Lower lobe of right lung (tissue), 2 donors: ENCODE measurements around the gene IL23R. TPM values are rescaled to one million over a fixed set of nuclear protein-coding genes. Genes with fewer than 3 reads are reported as not detected.

ENCODE experiments used
- ATAC-seq, 2 donors: fragments of 200-7000 bp; cut with Tn5 transposase; one replicate each; pipeline ENCODE4 v1.9.1; 2020 to 2022; ENCODE audit warnings: mild to moderate bottlenecking in 2 of 2, moderate library complexity in 2 of 2
- DNase-seq: peaks from one replicate; pipeline ENCODE4 v3.0.0-alpha.2; 2020
- H3K27ac ChIP-seq: fragments of 200-600 bp; one replicate; pipeline ENCODE4 v1.8.0; 2022
- H3K27me3 ChIP-seq: fragments of 200-600 bp; one replicate; pipeline ENCODE4 v1.8.0; 2022; ENCODE audit warnings: low read depth
- H3K36me3 ChIP-seq: fragments of 200-600 bp; one replicate; pipeline ENCODE4 v1.8.0; 2022; ENCODE audit warnings: mild to moderate bottlenecking
- H3K4me1 ChIP-seq: fragments of 200-600 bp; one replicate; pipeline ENCODE4 v1.8.0; 2022
- H3K4me3 ChIP-seq: fragments of 200-600 bp; one replicate; pipeline ENCODE4 v1.8.0; 2022; ENCODE audit warnings: mild to moderate bottlenecking
- H3K9me3 ChIP-seq: fragments of 200-600 bp; one replicate; pipeline ENCODE4 v1.8.0; 2022
- intact Hi-C: fragments of 100-400 bp; cut with DNase I; formaldehyde crosslinking; loops from one replicate; pipeline ENCODE4 v1.11.0; 2022
- total RNA-seq: library from RNA; stranded (reverse); fragmentation: NEBNext Ultra II Directional; extraction: Animal tissue kit (Norgen Biotek cat#: 25700); gene quantifications from one replicate; pipeline ENCODE4 v1.2.1, GENCODE V29; 2021
- TF ChIP-seq, protein P1 (sequence below): fragments of 200-600 bp; IDR thresholded peaks from one replicate; pipeline ENCODE4 v1.8.0; 2022; ENCODE audit warnings: antibody characterized with exemption, mild to moderate bottlenecking
- donor health status: DM: no; HTN: yes; CAD: no; lungs with severe emphysema.

The IL23R gene
- total RNA-seq, 1 donor from 2014 or later: 0.18 TPM

DNA sequence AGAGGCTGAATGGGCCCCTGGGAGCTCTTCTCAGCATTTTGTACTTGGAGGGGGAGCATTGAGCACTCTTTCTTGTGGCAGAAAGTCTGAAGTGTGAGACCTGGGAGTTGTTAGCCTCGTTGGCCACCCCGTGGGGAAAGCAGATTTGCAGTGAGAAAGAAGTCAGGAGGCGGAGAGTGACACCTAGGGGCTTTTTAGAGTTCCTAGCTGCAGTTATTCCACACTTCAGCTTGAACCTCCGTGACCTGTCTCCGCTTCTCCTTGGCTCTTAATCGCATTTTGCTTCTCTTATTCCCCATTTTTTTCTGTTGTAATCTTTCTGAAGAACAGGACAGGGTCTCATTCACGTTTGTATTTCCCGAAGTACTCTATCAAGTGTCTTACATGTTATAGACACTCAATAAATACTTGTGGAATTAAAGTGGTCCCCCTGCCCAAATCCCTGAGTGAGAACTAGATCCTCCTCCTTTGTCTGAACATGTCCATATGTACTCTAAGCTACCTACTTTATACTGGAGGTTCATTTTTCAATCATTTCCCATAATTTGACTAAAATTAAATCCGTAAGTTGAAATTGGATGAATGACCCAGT lies 17.0 kb upstream of the IL23R start:
- ATAC-seq (peak; percentile 88 to 92), DNase-seq (no peak)
- Histone ChIP-seq H3K27me3 (no peaks in the 10 kb centered on the region), H3K9me3 (no peaks in the 10 kb centered on the region), H3K4me1 (peaks cover 10% of the 10 kb centered on the region), H3K36me3 (no peaks in the 10 kb centered on the region), H3K4me3 (no peak overlapping the region), H3K27ac (no peak overlapping the region)
- TF ChIP-seq, protein P1, sequence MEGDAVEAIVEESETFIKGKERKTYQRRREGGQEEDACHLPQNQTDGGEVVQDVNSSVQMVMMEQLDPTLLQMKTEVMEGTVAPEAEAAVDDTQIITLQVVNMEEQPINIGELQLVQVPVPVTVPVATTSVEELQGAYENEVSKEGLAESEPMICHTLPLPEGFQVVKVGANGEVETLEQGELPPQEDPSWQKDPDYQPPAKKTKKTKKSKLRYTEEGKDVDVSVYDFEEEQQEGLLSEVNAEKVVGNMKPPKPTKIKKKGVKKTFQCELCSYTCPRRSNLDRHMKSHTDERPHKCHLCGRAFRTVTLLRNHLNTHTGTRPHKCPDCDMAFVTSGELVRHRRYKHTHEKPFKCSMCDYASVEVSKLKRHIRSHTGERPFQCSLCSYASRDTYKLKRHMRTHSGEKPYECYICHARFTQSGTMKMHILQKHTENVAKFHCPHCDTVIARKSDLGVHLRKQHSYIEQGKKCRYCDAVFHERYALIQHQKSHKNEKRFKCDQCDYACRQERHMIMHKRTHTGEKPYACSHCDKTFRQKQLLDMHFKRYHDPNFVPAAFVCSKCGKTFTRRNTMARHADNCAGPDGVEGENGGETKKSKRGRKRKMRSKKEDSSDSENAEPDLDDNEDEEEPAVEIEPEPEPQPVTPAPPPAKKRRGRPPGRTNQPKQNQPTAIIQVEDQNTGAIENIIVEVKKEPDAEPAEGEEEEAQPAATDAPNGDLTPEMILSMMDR: peak; percentile 63
- intact Hi-C loops: loop anchor here (10.0 kb wide), 1 partner anchor 154 kb away; no protein-coding TSS in a partner anchor

DNA sequence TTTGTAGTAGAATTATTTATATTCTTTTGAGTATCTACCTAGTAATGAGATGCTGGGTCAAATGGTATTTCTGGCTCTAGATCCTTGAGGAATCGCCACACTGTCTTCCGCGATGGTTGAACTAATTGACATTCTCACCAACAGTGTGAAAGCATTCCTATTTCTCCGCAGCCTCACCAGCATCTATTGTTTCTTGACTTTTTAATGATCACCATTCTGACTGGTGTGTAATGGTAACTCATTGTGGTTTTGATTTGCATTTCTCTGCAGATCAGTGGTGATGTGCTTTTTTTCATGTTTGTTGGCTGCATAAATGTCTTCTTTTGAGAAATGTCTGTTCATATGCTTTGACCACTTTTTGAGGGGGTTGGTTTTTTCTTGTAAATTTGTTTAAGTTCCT lies 15.3 kb upstream of the IL23R start:
- intact Hi-C loops: no loop called here
- H3K27me3 ChIP-seq: no peaks in the 10 kb centered on the region
- H3K4me1 ChIP-seq: peaks cover 10% of the 10 kb centered on the region
- ATAC-seq: no peak
- no peaks in the 10 kb centered on the region for H3K36me3 ChIP-seq
- DNase-seq: no peak
- no peak overlapping the region for H3K4me3 ChIP-seq
- no peak overlapping the region for H3K27ac ChIP-seq
- TF ChIP-seq, protein P1: no peak
- no peaks in the 10 kb centered on the region for H3K9me3 ChIP-seq

DNA sequence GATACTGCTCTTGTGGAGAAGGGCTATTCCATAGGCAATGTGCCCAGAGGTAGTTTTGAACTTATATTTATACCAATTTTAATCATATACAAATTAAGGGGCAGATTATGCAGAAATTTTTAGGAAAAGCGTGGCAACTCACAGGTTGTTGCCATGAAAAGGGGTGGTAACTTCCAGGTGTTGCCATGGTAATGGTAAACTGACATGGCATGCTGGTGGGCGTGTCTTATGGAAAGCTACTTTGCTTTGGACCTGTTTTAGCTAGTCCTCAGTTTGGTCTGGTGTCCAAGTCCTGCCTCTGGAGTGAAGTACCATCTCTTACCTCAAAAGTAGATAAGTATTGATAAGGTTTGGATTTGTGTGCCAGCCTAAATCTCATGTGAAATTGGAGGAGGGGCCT lies 7.9 kb upstream of the IL23R start:
- Histone ChIP-seq H3K4me3 (no peak overlapping the region), H3K9me3 (no peaks in the 10 kb centered on the region), H3K36me3 (no peaks in the 10 kb centered on the region), H3K27me3 (no peaks in the 10 kb centered on the region), H3K4me1 (no peaks in the 10 kb centered on the region), H3K27ac (no peak overlapping the region)
- ATAC-seq: no peak
- intact Hi-C loops: no loop called here
- TF ChIP-seq, protein P1: no peak
- DNase-seq: no peak

DNA sequence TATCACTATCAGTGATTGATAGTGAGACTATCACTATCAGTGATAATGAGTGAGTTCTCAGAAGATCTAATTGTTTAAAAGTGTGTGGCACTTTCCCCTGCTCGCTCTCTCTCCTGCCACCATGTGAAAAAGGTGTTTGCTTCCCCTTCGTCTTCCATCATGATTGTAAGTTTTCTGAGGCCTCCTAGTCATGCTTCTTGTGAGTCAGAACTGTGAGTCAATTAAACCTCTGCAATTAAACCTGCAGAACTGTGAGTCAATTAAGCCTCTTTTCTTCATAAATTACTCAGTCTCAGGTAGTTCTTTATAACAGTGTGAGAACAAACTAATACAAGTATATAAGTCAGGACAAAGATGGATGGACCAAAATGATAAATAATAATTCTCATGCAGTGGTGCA lies 7.0 kb upstream of the IL23R start:
- H3K4me3 ChIP-seq: no peak overlapping the region
- H3K27ac ChIP-seq: no peak overlapping the region

DNA sequence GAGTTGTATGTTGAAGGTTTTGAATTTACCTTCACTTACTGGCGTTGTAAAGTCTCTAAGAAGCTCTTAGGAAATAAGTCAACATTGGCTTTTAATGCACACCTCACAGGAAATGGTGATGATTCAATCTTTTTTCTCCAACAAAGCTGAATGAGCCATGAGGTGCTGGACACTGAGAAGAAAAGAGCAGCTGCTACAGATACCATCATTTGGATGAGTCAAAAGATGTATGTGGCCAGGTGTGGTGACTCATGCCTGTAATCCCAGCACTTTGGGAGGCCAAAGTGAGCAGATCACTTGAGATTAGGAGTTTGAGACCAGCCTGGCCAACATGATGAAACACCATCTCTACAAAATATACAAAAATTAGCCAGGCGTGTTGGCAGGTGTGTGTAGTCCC lies 3.3 kb upstream of the IL23R start:
- Histone ChIP-seq H3K9me3 (no peaks in the 10 kb centered on the region), H3K36me3 (no peaks in the 10 kb centered on the region), H3K4me1 (no peaks in the 10 kb centered on the region), H3K27me3 (no peaks in the 10 kb centered on the region), H3K27ac (no peak overlapping the region), H3K4me3 (no peak overlapping the region)
- intact Hi-C loops: no loop called here
- TF ChIP-seq, protein P1: no peak
- no peak for DNase-seq
- peak in 1 of 2 donors; percentile 50 for ATAC-seq

More for the DNA sequence above, 7.0 kb upstream of the IL23R start:
- no peak for ATAC-seq
- DNase-seq: no peak
- intact Hi-C loops: no loop called here
- TF ChIP-seq, protein P1: no peak
- no peaks in the 10 kb centered on the region for H3K36me3 ChIP-seq
- no peaks in the 10 kb centered on the region for H3K27me3 ChIP-seq
- no peaks in the 10 kb centered on the region for H3K9me3 ChIP-seq
- H3K4me1 ChIP-seq: no peaks in the 10 kb centered on the region
